HT-29 (cell line): ENCODE results near the gene PKNOX2. TPM values are rescaled to one million over a fixed set of nuclear protein-coding genes. Genes with fewer than 3 reads are reported as not detected.

Experiments used
- DNase-seq: peaks from one replicate; pipeline ENCODE4 v3.0.0-alpha.2; 2015; ENCODE audit warnings: low spot score
- total RNA-seq: library from RNA; depleted of rRNA; stranded (reverse); fragments of >200 nt; shearing (Covaris generic); gene quantifications from 2 replicates; pipeline ENCODE4 v1.2.3, GENCODE V29; 2014

Gene PKNOX2
- total RNA-seq, 1 experiment from 2014 or later: not detected

DNA sequence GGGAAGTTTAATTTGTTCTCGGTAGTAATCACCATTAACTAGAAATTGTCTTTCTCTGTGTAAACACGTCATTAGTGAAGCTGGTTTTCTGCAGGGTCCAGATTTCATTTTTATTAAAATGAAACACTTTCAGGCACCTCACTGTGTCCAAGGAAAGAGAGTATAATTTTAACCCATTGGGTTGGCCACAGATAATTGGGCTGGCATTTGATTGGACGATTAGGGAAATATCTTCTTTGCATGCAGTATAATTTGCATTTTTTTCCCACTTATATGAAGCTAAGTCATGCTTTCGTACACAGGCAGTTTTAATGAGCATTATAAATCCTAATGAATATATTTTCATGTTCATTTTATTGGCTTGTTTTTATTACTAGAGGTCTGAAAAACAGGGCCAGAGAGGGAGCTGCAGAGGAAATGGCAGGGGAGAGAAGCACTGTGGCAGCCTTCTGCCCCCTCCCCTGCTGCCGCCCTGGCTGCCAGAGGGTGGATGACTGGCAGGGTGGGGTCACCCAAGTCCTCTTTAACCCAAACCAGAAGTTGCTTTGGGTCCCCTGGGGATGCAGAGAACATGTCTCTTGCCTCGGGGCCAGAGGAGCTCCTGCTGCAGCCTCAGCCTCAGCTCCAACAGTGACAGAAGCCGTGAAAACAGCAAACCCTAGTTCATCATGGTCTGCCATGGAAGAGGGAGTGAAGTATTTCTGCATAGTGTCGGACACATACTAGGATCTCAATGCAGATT, 93.9 kb downstream of the PKNOX2 start:
- no peak for DNase-seq

DNA sequence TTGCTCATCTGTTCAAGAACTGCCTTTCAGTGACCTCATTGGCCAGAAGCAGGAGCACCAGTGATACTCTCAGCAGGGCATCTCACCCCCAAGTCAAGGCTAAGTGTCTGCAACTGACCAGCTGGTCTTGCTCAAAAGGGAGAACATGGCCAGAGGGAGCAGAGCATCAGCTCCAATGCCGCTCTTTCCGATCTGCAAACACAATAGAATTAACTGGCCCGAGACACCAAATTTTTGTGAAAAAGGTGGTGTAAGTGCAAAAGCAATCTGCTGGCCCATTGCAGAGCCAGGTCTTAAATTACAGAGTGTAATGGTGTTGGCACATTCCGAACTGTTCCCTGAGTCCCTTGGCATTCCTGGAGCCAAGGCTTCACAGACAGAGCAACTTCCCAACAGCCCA, 97.0 kb downstream of the PKNOX2 start:
- DNase-seq: no peak

DNA sequence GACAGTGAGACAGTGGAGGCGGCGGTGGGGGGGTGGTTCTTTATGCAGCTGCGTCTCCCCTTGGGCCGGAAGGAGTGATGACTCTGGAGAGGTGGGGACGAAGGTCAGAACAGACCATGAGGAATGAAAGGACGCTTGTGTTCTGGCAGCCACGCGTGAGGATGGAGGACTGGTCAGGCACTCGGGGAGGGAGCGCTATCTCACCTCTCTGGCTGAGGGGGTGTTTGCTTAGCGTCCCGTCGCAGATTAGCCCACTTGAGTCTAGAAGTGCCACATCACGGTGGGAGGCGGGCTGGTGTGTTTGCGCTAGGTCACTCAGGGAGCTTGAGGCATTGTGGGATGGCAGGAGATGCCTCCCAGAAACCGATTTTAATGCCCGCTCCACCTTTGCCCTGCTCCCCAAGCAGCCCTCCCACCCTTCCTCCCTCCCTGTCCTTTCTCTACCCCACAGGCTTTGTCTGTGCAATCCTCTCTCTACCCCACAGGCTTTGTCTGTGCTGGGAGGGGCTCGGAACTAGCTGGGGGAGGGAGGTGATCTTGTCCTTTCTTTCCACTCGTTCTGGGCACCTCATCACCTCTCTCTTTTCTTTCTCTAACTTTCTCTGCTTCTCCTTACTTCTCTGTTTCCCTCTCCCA, 97.8 kb downstream of the PKNOX2 start:
- DNase-seq: no peak

DNA sequence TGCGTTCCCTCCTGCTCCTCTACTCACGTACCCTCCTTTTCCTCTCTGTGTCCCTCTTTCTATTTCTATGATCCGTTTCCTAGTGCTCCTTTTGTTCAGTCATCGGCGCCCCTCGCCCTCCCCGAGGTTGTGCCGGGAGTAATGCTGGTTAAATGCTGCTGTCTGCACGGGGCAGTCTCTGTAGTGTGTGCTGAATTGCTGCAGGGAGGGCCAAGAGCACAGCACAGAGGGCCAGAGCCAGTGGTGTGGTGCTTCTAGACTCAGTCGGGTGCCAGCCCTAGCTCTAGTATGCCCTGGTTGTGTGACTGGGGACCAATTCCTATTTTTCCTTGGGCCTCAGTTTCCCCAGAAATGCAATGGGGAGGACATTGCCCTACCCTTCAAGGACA, 98.3 kb downstream of the PKNOX2 start:
- no peak for DNase-seq

DNA sequence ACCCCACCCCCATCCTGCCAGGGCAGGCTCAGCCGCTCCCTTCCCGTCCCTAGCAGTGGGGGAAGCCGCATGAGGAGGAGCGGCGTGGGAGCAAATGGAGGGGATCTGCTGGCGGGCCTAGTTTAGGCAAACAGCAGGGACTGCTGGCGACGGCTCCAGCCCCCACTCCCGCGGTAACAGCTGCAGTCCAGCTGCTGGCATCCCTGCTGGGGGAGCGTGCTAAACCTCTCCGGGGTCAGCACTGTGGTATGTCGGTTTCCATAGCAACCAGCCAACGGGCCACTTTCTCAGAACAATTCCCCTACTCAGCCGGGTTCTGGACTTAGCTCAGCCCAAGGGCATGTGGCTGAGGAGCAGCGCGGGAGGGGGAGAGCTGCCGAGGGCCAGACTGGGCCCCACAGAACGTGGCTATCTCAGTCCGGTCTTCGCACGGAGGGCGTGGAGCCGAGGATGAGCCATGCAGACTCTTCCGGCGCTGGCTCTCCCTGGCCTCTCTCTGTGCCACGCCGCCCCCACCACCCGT, 98.8 kb downstream of the PKNOX2 start:
- DNase-seq: no peak

DNA sequence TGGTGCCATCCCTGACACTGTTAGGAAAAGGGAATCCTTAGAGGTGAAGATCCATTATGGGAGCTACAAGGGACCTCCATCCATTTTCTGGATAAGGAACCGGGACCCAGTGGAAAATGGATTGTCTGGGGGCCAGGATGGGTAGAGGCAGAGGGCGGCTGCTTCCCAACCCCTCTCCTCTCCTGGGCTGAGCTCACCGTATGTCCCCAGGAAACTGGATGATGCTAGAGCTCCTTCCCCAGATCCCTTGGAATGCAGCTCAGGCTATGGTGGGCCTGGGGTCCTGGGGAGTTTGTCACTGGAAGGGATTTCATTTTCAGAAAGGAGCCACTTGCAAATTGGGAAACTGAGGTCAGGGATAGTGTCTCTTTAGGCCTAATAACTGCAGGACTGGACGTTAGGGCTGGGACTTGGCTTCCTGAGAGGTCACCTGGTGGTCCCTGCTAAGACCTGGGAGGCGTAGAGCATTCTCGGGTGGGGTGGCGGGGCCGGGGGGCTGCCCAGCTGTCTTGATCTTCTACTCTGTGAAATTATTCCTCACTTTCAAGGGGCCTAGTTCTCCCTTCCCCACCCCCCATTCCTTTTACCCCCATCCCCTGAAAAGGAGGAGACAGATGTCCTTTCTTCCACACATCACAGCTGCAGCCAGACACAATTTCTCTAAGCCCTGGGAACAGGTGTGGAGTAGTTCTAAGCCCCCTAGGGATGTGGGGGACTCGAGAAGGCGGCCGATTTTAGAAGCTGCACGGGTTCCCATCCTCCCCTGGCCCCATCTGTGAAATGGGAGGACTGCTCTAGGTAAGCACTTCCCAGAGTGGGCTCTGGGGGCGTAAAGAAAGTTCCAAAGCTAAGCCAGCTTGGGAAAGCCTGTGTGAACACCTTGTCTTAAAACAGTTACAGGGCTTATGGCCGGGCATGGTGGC, 99.8 kb downstream of the PKNOX2 start:
- DNase-seq: no peak

DNA sequence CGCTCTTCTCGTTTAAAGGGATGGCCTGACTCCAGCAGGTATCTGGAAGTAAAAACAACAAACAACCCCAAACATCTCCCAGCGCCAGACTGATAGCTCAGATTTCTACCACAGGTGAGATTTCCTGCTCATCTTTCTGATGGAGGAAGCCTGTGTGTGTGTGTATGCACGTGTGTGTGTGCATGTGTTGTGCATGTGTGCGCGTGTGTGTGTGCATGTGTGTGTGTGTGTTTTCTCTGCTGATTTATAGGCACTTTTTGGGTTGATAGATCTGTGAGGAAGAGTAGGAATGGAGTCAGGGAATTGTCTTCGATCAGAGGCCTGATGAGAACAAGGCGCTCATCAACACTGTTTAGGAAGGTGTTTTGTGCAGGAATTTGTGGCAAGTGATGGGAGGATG, 103.0 kb downstream of the PKNOX2 start:
- DNase-seq: no peak

DNA sequence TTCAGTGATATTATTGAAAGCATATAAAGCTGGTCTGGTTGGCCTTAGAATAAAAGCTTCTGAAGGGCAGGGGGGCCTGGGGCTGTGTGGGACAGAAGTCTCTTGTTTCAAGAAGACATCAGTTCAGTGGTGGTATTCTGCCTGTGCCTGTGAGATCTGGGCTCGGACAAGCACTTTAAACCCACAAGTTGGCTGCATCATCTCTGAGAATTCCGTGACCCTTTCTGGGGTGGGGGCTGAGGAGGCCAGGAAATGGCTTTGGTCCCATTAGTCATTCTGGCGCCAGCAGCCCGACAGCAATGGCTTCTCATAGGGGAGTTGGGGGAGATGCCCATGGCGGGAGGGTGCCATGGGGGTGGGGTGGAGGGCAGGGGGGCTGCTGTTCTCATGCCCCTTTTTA, 104.1 kb downstream of the PKNOX2 start:
- DNase-seq: no peak

DNA sequence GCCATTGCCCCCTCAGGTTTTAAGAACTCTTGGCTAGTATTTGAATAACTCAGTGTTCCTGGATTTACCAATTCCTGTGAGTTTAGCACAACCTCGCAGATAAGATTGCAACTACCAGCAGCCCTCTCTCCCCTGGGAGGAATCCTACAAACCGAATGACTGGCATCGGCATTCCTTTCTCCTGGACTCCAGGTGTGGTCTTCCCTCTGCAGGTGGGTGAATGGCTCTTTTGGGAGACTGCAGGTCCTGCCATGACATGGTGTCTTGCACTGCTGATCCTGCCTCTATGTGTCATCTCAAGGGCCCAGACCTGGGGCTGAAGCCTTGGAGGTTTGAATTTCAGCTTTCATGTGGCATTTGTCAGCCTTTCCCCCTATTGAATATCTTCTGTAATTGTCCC, 105.6 kb downstream of the PKNOX2 start:
- DNase-seq: no peak

DNA sequence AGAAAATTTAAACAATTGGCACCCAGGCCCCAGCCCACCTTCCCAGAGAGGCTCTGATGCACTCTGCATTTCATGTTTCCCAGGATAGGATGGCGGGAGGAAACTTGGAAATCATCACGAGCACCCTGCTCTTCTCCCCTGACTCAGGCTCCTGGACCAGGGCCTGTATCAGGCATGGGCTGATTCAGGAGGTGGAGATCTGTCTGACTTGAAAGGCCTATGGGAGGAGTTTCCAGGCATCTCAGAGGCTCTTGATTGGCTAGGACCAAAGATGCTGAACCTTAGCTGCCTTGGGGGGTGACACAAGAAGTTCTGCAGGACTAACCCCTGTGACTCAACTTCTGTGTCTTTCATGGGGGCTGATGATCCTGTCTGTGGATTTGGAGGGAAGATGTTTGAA, 106.2 kb downstream of the PKNOX2 start:
- no peak for DNase-seq

DNA sequence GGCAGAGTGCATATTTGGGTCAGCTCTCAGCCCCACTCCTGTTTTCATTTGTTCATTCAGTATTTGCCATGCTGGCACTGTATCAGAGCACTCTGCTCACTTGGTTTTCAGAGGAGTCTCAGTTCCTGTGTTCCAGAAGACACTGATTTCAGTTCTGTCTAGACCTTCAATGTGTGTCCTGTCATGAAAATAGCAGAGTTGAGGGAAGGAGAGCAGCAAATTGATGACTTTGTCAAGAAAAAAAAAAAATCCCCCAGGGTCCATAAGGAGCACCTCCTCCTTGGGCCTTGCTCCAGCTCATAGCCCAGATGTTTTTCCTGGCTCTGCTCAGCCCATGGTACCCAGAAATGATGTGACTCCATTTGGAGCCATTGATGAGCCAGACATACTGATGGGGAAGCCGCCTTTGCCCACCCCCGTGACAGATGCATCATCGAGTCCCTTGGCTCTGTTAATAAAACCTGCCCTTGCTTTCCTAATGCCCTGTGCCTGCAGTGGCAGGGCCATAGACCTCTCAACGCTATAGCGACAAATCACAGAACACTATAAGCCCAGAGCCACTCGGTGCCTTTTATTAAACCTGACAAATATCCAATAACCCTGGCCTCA, 107.0 kb downstream of the PKNOX2 start:
- no peak for DNase-seq

DNA sequence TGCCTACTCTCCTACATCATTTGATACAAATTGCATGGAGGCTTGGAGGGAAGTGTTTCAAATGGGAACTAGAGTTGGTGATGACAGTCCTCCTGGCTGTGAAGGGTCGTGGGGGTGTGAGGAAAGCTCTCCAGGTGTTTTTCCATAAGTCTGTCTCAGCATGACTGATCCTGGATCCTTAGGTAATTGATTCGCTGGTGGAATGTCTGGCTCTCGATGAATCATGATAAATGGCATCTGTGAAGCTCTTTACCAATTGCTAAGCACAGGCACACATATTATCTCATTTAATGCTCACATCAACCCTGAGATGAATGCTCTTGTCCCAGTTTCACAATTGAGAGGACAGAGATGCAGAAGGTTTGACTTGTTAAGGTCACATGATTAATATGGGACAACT, 107.5 kb downstream of the PKNOX2 start:
- no peak for DNase-seq

DNA sequence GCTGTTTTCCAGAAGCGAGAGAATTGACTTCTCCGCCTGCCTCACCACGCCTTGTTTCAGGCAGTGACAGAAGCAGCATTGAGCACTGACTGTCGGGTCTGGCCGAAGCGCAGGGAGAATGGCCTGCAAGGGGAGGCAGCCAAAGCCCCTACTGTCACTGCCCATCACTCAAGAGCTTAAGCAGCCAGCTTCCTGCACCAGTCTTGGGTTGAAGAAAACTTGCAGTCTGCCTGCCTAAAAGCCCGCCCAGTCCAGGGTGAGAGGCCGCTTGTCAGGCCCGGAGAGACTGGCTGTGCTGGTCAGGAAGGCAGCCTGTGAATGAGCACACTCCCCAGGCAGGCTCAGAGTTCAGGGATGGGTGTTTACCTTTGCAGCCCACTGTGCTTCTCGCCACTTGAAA, 108.3 kb downstream of the PKNOX2 start:
- no peak for DNase-seq

DNA sequence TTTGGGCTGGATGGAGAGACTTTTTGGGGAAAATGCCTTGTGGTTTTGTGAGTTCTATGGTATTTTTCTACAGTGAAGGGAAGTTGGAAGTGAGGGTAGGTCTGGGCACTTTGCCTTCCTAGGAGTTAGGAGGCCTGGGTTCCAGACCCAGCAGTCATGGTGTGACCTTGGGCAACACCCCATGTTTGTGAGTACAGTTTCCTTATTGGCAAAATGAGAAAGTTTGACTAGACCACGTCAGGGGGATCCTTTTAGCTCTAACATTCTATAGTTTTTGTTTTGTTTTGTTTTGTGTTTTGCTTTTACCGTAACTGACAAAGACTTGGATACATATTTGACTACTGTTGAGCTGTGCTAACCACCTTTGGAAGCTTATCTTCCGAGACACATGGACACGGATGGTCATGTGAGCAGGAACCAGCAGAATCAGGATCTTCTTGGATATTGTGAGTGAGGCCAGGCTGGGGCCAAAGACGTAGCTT, 109.0 kb downstream of the PKNOX2 start:
- DNase-seq: no peak

DNA sequence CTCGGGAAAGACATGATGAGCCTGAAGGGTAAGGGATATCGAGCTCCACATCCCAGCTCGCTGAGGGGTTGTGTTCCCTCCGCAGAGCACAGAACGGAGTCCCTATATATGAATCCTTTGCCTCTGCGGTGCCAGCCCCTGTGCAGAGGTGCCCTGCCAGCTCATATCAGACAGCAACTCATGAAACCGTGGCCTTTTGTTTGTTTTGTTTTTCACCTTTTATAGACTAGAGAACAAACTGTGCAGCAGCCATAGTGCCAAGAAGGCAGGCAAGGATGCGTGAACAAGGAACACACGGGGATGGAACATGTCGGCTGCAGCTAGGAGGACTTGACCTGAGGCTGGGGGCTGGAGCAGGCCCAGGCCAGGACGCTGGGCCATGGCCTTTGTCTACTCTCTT, 109.8 kb downstream of the PKNOX2 start:
- no peak for DNase-seq

DNA sequence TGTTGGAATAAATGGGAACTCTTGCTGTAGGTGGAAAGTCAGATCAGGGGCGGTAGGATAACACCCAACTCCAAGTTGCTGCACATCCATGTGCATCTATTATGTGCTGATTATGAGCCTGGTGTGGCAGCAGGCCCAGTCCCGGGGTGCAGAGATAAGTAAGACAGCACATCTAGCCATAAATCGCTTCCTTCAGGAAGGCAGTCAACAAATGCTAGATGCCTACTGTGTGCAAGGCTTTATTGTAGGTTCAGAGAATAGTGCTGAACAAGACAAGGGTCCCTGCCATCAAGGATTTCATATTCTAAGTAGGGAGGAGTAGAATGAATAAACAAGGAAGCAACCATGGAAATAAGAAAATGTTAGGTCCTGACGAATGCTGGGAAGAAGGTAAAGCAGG, 110.2 kb downstream of the PKNOX2 start:
- DNase-seq: no peak

DNA sequence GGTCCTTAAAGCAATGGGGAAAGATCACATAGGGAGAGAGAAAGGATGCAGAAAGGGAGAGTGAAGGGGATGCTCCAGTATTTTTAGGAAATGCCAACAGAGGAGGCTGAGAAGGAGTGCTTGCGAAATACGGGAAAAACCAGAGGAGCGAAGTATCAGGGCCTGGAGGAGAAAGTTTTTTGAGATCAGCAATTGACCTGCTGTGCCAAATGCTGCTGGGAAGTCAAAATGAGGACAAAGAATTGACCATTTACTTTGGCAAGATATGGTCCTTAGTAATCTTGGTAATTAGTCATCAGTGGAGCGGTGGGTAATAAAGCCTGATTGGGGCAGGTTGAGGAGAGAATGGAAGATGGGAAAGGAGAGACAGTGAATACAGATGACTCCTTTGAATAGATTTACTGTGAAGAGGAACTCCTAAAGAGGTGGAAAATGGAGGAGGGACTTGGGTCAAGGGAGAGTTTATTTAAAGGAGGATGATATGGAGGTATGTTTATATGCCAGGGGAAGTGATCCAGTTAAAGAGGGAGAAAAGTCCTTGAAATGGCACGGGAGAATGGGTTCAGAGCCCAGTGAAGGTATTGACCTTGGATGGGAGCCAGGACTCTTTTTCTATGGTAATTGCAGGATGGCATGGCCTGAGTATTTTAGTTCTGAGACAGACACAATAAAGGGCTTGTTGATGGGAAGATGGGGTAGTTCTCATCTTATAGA, 111.5 kb downstream of the PKNOX2 start:
- no peak for DNase-seq

DNA sequence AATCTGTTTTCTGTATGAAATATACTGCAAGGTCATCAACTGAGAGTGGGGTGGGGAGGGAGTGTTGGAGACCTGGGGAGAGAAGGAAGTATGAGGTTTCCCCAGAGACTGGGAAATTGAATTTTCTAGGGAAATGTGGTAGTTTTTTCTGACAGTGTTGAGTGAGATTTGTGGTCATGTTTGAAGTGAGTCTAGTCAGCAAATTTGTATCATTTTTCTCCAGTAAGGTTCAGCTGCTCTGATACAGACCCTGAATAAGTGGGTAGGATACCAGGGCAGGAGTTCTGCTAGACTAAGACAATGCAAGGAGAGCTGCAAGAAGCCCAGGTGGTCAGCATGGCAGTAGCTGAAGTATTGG, 112.0 kb downstream of the PKNOX2 start:
- DNase-seq: no peak

DNA sequence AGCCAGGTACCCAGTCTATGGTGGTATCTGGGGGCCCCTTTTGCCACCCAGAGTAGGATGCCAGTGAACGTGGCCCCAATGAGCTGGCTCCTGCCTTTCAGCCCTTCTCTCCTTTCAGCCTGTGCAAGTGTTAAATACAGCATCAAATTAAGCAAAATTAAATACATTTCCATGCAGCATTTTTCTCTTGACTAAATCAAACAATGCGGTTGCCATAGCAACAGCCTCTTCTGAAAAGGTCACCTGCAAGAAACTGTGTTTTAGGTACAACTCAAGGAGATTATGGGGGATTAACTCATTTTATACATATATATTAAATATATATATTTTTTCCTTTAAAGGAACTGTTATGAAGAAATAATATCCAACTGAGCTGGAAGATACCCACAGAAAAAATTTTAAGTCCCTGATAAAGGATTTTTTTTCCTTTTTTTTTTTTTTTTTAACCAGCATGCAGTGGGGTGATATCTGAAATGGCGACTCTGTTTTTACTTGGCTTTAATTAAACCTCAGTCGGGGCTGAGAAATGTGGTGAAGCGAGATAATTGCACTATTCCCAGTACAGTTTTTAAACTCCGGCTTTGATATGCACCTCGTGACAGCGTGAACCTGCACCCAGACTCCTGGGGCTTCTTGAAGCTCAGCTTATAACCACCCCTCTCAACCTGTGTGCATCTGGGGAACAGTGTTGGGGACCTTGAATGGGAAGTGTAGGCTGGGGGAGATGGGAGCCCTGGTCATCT, 115.3 kb downstream of the PKNOX2 start:
- no peak for DNase-seq

DNA sequence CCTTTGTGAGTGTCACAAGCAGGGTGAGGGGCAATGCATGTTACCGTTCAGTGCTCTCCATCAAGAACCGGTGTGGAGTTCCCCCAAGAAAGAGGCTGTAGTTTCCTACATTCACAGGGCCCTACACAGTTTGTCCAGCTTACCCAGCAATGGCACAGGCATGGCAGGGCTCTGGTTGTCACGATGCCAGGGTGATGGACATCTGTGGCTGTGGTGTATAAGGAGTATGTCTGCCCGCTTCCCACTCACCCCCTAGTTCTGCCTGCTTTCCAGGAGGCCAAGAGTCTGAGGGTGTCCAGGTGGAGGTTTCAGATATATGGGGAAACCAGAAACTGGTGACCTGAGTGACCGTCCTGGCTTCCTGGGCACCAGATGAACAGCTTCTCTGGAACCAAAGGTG, 116.1 kb downstream of the PKNOX2 start:
- DNase-seq: no peak
